ENCODE data around the gene SHISA9.

SHISA9 gene

DNA sequence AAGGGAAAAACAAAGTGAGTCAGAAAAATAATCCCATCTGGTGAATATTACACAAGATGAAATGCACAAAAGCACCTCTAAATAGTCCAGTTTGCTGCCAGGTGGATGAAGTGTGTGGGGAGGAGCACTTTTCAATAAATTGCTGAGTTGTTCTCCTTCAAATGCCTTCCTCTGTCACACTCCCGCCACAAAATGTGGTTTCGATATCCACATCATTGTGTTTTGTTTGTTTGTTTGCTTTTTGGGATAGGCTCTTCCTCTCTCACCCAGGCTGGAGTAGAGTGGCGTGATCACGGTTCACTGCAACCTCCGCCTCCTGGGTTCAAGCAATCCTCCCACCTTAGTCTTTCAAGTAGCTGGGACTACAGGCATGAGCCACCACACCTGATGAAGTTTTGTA lies 24.6 kb upstream of the SHISA9 start:
- Histone ChIP-seq H3K9me3 (ENCODE audit: control insufficient read depth, insufficient read depth, low read length) (no peaks in the 10 kb centered on the region), H3K27me3 (ENCODE audit: control insufficient read depth, insufficient read depth, low read length) (no peaks in the 10 kb centered on the region), H3K9ac (ENCODE audit: low read depth, low read length) (no peak overlapping the region), H3K4me1 (ENCODE audit: control insufficient read depth, insufficient read depth, low read length) (0 out of 2 replicates have a peak, but pooled peaks cover 3% of the 10 kb centered on the region), H3K27ac (ENCODE audit: low read depth, low read length) (no peak overlapping the region), H3K36me3 (ENCODE audit: control insufficient read depth, insufficient read depth, low read length) (no peaks in the 10 kb centered on the region), H3K4me3 (ENCODE audit: low read depth, low read length) (no peak overlapping the region)

DNA sequence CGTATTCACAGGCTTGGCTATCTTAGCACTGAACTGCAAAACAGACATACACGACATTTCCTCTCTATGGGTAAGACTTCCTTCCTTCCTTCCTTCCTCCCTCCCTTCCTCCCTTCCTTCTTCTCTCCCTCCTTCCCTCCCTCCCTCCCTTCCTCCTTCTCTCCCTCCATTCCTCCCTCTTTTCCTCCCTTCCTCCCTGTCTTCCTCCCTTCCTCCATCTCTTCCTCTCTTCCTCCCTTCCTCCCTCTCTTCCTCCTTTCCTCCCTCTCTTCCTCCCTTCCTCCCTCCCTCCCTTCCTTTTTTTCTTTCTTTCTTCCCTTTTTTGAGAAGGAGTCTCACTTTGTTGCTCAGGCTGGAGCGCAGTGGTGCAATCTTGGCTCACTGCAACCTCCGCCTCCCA lies 22.4 kb upstream of the SHISA9 start:
- 0 out of 2 replicates have a peak, but pooled peaks cover 3% of the 10 kb centered on the region for H3K4me1 ChIP-seq (ENCODE audit: control insufficient read depth, insufficient read depth, low read length)
- no peak overlapping the region for H3K9ac ChIP-seq (ENCODE audit: low read depth, low read length)
- H3K4me3 ChIP-seq (ENCODE audit: low read depth, low read length) = no peak overlapping the region
- no peaks in the 10 kb centered on the region for H3K36me3 ChIP-seq (ENCODE audit: control insufficient read depth, insufficient read depth, low read length)
- no peaks in the 10 kb centered on the region for H3K27me3 ChIP-seq (ENCODE audit: control insufficient read depth, insufficient read depth, low read length)
- H3K9me3 ChIP-seq (ENCODE audit: control insufficient read depth, insufficient read depth, low read length) = no peaks in the 10 kb centered on the region
- no peak overlapping the region for H3K27ac ChIP-seq (ENCODE audit: low read depth, low read length)

DNA sequence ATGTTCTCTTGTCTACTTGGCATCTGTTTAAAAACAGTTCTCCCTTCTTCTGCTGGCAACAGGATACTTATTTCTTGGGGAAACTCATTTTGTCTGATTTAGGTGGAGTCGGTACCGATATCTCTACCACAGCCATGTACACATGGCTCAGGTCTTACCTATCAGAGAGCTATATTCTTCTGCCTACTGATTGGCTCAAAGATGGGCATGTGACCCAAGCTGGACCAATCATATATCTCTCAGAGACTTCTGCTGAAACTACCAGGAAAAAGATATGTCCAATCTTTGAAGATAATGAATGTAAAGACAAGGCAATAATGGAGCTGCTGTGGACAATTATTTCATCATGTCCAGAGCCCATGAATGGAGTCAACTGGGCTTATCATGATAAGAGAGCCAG lies 21.6 kb upstream of the SHISA9 start:
- Histone ChIP-seq H3K4me3 (ENCODE audit: low read depth, low read length) (no peak overlapping the region), H3K27ac (ENCODE audit: low read depth, low read length) (no peak overlapping the region), H3K4me1 (ENCODE audit: control insufficient read depth, insufficient read depth, low read length) (no peaks in the 10 kb centered on the region)

DNA sequence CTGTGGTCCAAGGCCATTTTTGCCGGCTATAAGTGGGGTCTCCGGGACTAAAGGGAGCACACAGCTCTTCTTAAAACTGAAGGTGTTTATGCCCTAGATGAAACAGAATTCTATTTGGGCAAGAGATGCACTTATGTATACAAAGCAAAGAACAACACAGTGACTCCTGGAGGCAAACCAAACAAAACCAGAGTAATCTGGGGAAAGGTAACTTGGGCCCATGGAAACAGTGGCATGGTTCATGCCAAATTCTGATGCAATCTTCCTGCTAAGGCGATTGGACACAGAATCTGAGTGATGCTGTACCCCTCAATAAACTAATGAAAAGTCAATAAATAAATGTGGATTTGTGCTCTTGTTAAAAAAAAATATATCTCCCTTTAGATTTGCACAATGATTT lies 20.2 kb upstream of the SHISA9 start:
- no peaks in the 10 kb centered on the region for H3K36me3 ChIP-seq (ENCODE audit: control insufficient read depth, insufficient read depth, low read length)
- H3K27ac ChIP-seq (ENCODE audit: low read depth, low read length) = no peak overlapping the region
- no peaks in the 10 kb centered on the region for H3K4me1 ChIP-seq (ENCODE audit: control insufficient read depth, insufficient read depth, low read length)
- H3K4me3 ChIP-seq (ENCODE audit: low read depth, low read length) = no peak overlapping the region
- no peaks in the 10 kb centered on the region for H3K9me3 ChIP-seq (ENCODE audit: control insufficient read depth, insufficient read depth, low read length)
- H3K9ac ChIP-seq (ENCODE audit: low read depth, low read length) = no peak overlapping the region
- H3K27me3 ChIP-seq (ENCODE audit: control insufficient read depth, insufficient read depth, low read length) = no peaks in the 10 kb centered on the region

More for the DNA sequence above, 21.6 kb upstream of the SHISA9 start:
- no peaks in the 10 kb centered on the region for H3K36me3 ChIP-seq (ENCODE audit: control insufficient read depth, insufficient read depth, low read length)
- H3K9ac ChIP-seq (ENCODE audit: low read depth, low read length) = no peak overlapping the region
- H3K9me3 ChIP-seq (ENCODE audit: control insufficient read depth, insufficient read depth, low read length) = no peaks in the 10 kb centered on the region
- no peaks in the 10 kb centered on the region for H3K27me3 ChIP-seq (ENCODE audit: control insufficient read depth, insufficient read depth, low read length)

DNA sequence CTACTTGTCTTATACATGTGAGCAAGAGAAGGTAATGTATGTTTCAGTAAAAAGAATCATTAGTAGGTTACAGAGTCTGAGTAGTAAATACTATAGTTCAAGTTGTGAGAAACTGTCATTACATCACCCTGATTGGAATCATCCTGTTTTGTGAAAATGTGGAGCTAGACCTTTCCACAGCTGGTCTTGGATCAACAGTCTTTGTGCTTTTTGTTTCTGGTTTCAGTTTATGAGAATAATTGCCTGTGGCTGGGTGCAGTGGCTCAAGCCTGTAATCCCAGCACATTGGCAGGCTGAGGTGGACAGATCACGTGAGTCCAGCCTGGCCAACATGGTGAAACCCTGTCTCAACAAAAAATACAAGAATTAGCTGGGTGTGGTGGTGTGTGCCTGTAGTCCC lies 19.7 kb upstream of the SHISA9 start:
- Histone ChIP-seq H3K9me3 (ENCODE audit: control insufficient read depth, insufficient read depth, low read length) (no peaks in the 10 kb centered on the region), H3K27ac (ENCODE audit: low read depth, low read length) (no peak overlapping the region), H3K4me3 (ENCODE audit: low read depth, low read length) (no peak overlapping the region), H3K9ac (ENCODE audit: low read depth, low read length) (no peak overlapping the region), H3K4me1 (ENCODE audit: control insufficient read depth, insufficient read depth, low read length) (no peaks in the 10 kb centered on the region), H3K27me3 (ENCODE audit: control insufficient read depth, insufficient read depth, low read length) (no peaks in the 10 kb centered on the region), H3K36me3 (ENCODE audit: control insufficient read depth, insufficient read depth, low read length) (no peaks in the 10 kb centered on the region)

DNA sequence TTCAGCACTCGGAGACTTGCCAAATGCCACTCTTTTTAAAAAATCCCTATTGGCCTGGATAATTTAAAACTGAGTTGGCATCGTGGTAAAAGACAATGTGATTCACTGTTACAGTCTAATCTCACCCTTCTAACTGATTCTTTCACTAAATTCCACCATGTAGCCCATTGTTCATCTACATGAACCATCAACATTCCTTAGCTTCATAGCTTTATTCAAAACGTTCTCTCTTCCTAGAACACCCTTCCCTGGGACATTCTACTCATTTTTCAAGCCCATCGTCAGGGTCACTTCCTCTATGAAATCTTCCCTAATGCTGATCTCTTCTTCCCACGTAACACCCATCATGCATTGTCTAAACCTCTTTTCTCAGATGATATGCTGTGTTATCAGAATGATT lies 15.7 kb upstream of the SHISA9 start:
- Histone ChIP-seq H3K9me3 (ENCODE audit: control insufficient read depth, insufficient read depth, low read length) (no peaks in the 10 kb centered on the region), H3K4me1 (ENCODE audit: control insufficient read depth, insufficient read depth, low read length) (no peaks in the 10 kb centered on the region), H3K27me3 (ENCODE audit: control insufficient read depth, insufficient read depth, low read length) (no peaks in the 10 kb centered on the region), H3K27ac (ENCODE audit: low read depth, low read length) (no peak overlapping the region), H3K9ac (ENCODE audit: low read depth, low read length) (no peak overlapping the region), H3K36me3 (ENCODE audit: control insufficient read depth, insufficient read depth, low read length) (no peaks in the 10 kb centered on the region), H3K4me3 (ENCODE audit: low read depth, low read length) (no peak overlapping the region)

DNA sequence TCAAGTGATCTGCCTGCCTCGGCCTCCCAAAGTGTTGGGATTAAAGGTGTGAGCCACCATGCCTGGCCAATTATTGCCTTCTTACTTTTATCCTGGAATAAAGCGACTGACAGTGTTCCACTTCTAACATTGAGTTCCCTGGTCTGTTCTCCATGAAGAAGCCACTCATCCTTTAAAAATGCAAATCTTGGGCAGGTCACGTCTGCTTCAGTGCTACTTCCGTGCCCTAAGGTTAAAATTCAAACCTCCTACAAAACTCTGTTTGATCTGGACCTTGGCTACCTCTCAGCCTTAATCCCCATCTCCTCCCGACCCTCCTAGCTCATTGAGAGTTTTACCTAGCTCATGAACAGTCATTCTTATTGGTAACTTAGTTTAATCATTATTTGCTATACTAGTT lies 9.6 kb upstream of the SHISA9 start:
- H3K27ac ChIP-seq (ENCODE audit: low read depth, low read length) = no peak overlapping the region
- no peak overlapping the region for H3K9ac ChIP-seq (ENCODE audit: low read depth, low read length)
- H3K36me3 ChIP-seq (ENCODE audit: control insufficient read depth, insufficient read depth, low read length) = no peaks in the 10 kb centered on the region
- H3K27me3 ChIP-seq (ENCODE audit: control insufficient read depth, insufficient read depth, low read length) = no peaks in the 10 kb centered on the region
- no peaks in the 10 kb centered on the region for H3K9me3 ChIP-seq (ENCODE audit: control insufficient read depth, insufficient read depth, low read length)
- no peak overlapping the region for H3K4me3 ChIP-seq (ENCODE audit: low read depth, low read length)
- H3K4me1 ChIP-seq (ENCODE audit: control insufficient read depth, insufficient read depth, low read length) = 0 out of 2 replicates have a peak, but pooled peaks cover 2% of the 10 kb centered on the region

DNA sequence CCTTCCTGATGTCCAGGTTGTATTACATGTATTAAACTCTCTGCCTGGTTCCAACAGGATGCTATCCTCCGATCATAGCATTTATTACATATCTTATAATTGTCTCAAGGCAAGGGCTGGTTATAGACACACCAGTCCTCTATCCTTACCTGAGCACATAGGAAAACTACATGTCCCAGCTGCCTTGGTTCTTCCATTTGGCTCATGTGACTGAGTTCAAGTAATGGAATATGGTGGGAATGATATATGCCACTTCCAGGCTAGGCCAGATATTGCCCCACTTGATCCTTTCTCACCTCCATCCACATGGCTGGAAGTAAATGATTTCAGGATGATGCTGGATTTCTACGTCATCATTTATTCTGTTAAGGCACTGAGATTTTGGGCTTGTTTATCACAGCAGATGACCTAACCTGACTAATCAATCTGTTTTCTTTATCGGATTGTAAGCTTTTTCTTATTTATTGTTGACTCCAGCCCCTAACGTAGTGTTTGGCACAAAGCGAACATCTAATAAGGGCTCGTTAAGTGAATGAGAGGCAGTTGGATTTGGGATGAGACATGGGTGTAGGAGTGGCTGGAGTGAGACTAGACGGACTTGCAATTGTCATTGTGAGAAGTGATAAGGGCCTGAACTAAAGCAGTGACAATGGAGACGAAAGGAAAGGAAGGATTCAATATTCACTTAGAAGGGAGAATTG lies 8.2 kb upstream of the SHISA9 start:
- peaks cover 9% of the 10 kb centered on the region for H3K4me1 ChIP-seq (ENCODE audit: control insufficient read depth, insufficient read depth, low read length)
- no peak overlapping the region for H3K4me3 ChIP-seq (ENCODE audit: low read depth, low read length)
- no peaks in the 10 kb centered on the region for H3K9me3 ChIP-seq (ENCODE audit: control insufficient read depth, insufficient read depth, low read length)
- no peak overlapping the region for H3K9ac ChIP-seq (ENCODE audit: low read depth, low read length)
- no peak overlapping the region for H3K27ac ChIP-seq (ENCODE audit: low read depth, low read length)
- no peaks in the 10 kb centered on the region for H3K36me3 ChIP-seq (ENCODE audit: control insufficient read depth, insufficient read depth, low read length)
- no peaks in the 10 kb centered on the region for H3K27me3 ChIP-seq (ENCODE audit: control insufficient read depth, insufficient read depth, low read length)

DNA sequence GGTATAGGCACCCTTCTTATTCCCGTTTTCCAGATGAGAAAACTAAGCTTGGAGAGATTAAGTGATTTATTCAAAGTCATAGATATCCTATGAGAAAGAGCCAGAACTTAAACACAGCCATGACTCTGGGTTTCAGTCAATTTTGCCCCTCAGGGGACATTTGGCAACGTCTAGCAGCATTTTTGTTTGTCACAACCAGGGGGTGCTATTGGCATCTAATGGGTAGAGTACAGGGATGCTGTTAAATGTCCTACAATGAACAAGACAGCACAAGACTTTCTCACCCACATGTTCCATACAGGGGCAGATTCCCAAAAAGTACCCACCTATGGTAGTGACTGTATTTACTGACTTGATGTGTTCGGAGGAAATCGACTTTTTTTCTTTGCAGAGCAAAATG lies 4.8 kb upstream of the SHISA9 start:
- Histone ChIP-seq H3K36me3 (ENCODE audit: control insufficient read depth, insufficient read depth, low read length) (no peaks in the 10 kb centered on the region), H3K27ac (ENCODE audit: low read depth, low read length) (no peak overlapping the region), H3K4me3 (ENCODE audit: low read depth, low read length) (no peak overlapping the region), H3K9ac (ENCODE audit: low read depth, low read length) (no peak overlapping the region), H3K27me3 (ENCODE audit: control insufficient read depth, insufficient read depth, low read length) (peaks cover 14% of the 10 kb centered on the region), H3K9me3 (ENCODE audit: control insufficient read depth, insufficient read depth, low read length) (no peaks in the 10 kb centered on the region), H3K4me1 (ENCODE audit: control insufficient read depth, insufficient read depth, low read length) (peaks cover 32% of the 10 kb centered on the region)

DNA sequence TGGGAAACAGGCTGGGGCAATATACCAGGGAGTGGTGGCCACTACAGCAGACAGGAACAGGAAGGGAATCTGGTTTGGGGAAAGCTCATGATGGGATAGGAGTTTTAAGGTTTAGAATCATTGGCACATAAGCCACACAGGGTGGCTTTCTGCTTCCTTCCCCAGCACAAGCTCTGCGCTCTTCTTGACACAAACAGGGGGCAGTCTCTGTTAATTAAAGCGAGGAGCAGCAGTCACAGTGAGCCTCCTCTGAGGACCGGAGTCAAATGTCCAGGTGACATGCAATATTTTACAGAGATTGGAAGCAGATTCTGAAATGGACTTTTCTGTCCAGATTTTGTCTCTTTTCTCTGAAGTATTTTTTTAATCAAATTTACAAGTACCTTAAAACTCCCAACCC lies 2.8 kb upstream of the SHISA9 start:
- no peaks in the 10 kb centered on the region for H3K9me3 ChIP-seq (ENCODE audit: control insufficient read depth, insufficient read depth, low read length)
- no peaks in the 10 kb centered on the region for H3K36me3 ChIP-seq (ENCODE audit: control insufficient read depth, insufficient read depth, low read length)
- peaks cover 32% of the 10 kb centered on the region for H3K4me1 ChIP-seq (ENCODE audit: control insufficient read depth, insufficient read depth, low read length)
- H3K27me3 ChIP-seq (ENCODE audit: control insufficient read depth, insufficient read depth, low read length) = peaks cover 14% of the 10 kb centered on the region
- H3K27ac ChIP-seq (ENCODE audit: low read depth, low read length) = no peak overlapping the region
- no peak overlapping the region for H3K9ac ChIP-seq (ENCODE audit: low read depth, low read length)
- H3K4me3 ChIP-seq (ENCODE audit: low read depth, low read length) = no peak overlapping the region

DNA sequence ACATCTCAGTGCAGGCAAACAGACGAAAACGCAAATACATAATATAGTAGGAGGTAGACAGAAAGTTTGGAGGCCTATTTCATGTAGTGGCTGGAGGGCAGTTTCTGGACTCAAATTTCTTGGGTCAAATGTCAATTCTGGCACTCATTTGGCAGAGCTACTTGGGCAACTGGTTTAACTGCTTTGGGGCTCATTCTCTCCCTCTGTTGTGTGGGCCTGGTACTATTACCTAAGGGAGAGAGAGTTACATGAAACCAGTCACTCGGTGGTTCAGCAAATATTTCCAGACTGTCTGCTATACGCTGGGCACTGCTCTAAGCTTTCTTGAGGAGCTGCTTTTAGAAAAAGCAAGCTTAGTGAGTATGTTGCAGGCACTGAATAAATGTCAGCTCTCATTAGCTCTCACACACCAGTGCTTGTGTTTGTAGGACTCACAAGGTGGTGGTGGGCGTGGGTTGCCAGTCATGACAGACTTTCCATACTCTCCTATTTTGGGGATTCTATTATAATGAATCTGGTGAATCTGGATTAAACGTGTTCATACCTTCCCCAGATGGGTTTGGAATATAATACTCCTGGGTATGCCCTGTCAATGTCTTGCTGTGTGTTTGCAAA lies 1.8 kb upstream of the SHISA9 start:
- no peaks in the 10 kb centered on the region for H3K36me3 ChIP-seq (ENCODE audit: control insufficient read depth, insufficient read depth, low read length)
- H3K4me1 ChIP-seq (ENCODE audit: control insufficient read depth, insufficient read depth, low read length) = peaks cover 40% of the 10 kb centered on the region
- H3K27ac ChIP-seq (ENCODE audit: low read depth, low read length) = no peak overlapping the region
- no peak overlapping the region for H3K9ac ChIP-seq (ENCODE audit: low read depth, low read length)
- peaks cover 14% of the 10 kb centered on the region for H3K27me3 ChIP-seq (ENCODE audit: control insufficient read depth, insufficient read depth, low read length)
- no peaks in the 10 kb centered on the region for H3K9me3 ChIP-seq (ENCODE audit: control insufficient read depth, insufficient read depth, low read length)
- H3K4me3 ChIP-seq (ENCODE audit: low read depth, low read length) = peak overlapping the region; percentile 89

Measured in HUES48 (cell line).